ENCODE results near the gene CAV3. TPM values are rescaled to one million over a fixed set of nuclear protein-coding genes. Genes with fewer than 3 reads are reported as not detected.
"Not testable (repeated sequence)": the region's sequence is repeated elsewhere in the genome, so short reads cannot be mapped to it uniquely, and the experiment has no call there.

CAV3 gene
- total and polyA plus RNA-seq, 2 donors (not counting 3 experiments of a cell fraction or from before 2014, with no cell fraction given) = not detected

DNA sequence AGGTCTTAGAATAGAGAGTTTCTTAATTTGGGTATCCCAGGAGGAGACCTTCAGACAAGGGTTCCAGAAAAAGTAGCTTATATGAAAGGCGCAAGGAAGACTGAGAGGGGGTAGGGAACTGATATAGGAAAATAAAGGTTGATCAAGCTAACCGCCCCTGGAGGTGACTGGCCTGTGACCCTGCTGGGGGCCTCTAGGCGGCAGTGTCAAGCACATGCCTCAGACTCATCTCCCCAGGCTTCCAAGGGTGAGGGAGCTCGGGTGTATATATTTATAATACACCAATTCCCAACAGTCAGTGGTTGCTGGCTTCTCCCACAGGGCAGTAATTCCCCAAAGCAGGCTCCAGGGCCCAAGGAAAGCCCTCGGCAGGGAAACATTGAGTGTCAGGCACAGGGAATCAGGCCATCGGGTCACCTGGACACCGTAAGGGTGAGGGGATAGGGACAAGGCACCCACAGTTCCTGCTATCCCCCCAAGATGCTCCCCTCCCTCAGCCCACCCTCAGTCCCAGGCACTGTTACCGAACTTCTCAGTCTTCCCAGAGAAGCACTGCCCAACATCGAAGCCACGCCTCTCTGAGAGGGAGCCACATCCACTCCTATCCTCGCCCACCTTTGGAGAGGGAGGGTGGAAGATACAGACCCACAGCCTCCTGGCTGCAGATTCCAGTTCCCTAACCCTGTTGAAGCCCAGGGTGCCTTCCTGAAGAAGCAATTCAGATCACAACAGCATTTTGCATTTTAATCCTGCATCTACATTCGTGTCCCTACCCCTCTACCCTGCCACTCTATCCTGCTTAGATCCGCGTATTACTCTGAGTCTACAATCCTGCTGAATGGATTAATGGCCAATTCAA lies 19.5 kb upstream of the CAV3 start:
- no TSS peak for BruUV-seq (replicated peaks)
- no peaks in the 10 kb centered on the region for H3K27me3 ChIP-seq (ENCODE audit: control insufficient read depth in 2 of 2, insufficient read depth in 2 of 2, low read length in 2 of 2)
- no peak overlapping the region for H2AFZ ChIP-seq (ENCODE audit: low read depth, low read length)
- CTCF ChIA-PET = interaction anchor here (0.7 to 2.4 kb wide), 6 partner anchors 9 to 55 kb away, joined by 3 to 12 read pairs (median 7); partner anchors contain the start of gene OXTR
- TF ChIP-seq CTCF (IDR thresholded peaks at IDR 0.05; ENCODE audit: extremely low read depth in 1 of 2, insufficient read depth in 1 of 2, low read depth in 1 of 2, low read length in 2 of 2) = peak; percentile 8 to 62
- TF ChIP-seq MAX (IDR thresholded peaks at IDR 0.05; ENCODE audit: insufficient read depth, insufficient read length) = no peak
- H3K9me3 ChIP-seq (replicated peaks; ENCODE audit: control insufficient read depth, insufficient read depth, low read length) = no peaks in the 10 kb centered on the region
- H3K36me3 ChIP-seq (ENCODE audit: control insufficient read depth in 2 of 2, extremely low read depth in 1 of 2, insufficient read depth in 2 of 2, low read length in 2 of 2) = no peaks in the 10 kb centered on the region
- FAIRE-seq (no peak), DNase-seq (ENCODE audit: low read depth, low spot score) (no peak)
- no peaks in the 10 kb centered on the region for H3K79me2 ChIP-seq (ENCODE audit: control insufficient read depth, insufficient read depth, low read length)
- POLR2A ChIA-PET = no interaction called here
- intact Hi-C loops (cut with micrococcal nuclease) (no loop called here), dilution Hi-C loops (cut with MboI; ENCODE audit: extremely low pct_ligation_motif_present, low sequenced_read_pairs) (no loop called here)
- H3K4me1 ChIP-seq (ENCODE audit: control insufficient read depth, extremely low read depth, insufficient read depth, low read length) = no peaks in the 10 kb centered on the region
- H3K4me2 ChIP-seq (ENCODE audit: insufficient read depth, low read length) = no peak overlapping the region
- no peaks in the 10 kb centered on the region for H3K9me1 ChIP-seq (replicated peaks; ENCODE audit: control insufficient read depth, extremely low read depth, insufficient read depth, low read length)
- no peak overlapping the region for H3K27ac ChIP-seq (ENCODE audit: insufficient read depth, low read depth, low read length)
- no peak overlapping the region for H3K4me3 ChIP-seq (replicated peaks in 1 of 3; ENCODE audit: insufficient read depth in 1 of 3, low read depth in 1 of 3, low read length in 3 of 3)
- H4K20me1 ChIP-seq (replicated peaks; ENCODE audit: control insufficient read depth, extremely low read depth, insufficient read depth, low read length) = no peaks in the 10 kb centered on the region
- H3K9ac ChIP-seq (replicated peaks; ENCODE audit: extremely low read depth, insufficient read depth, low read length) = no peak overlapping the region

GRCh38 chr3:8715757-8716156 lies 17.8 kb upstream of the CAV3 start:
- intact Hi-C loops (cut with micrococcal nuclease); H3K27ac ChIP-seq (ENCODE audit: insufficient read depth, low read depth, low read length); BruUV-seq (replicated peaks); H3K9ac ChIP-seq (replicated peaks; ENCODE audit: extremely low read depth, insufficient read depth, low read length); H2AFZ ChIP-seq (ENCODE audit: low read depth, low read length); POLR2A ChIA-PET; H3K9me3 ChIP-seq (replicated peaks; ENCODE audit: control insufficient read depth, insufficient read depth, low read length); H4K20me1 ChIP-seq (replicated peaks; ENCODE audit: control insufficient read depth, extremely low read depth, insufficient read depth, low read length); dilution Hi-C loops (cut with MboI; ENCODE audit: extremely low pct_ligation_motif_present, low sequenced_read_pairs); H3K4me3 ChIP-seq (replicated peaks in 1 of 3; ENCODE audit: insufficient read depth in 1 of 3, low read depth in 1 of 3, low read length in 3 of 3); CTCF ChIA-PET; H3K36me3 ChIP-seq (ENCODE audit: control insufficient read depth in 2 of 2, extremely low read depth in 1 of 2, insufficient read depth in 2 of 2, low read length in 2 of 2); H3K4me1 ChIP-seq (ENCODE audit: control insufficient read depth, extremely low read depth, insufficient read depth, low read length); DNase-seq (ENCODE audit: low read depth, low spot score); H3K79me2 ChIP-seq (ENCODE audit: control insufficient read depth, insufficient read depth, low read length); FAIRE-seq; H3K9me1 ChIP-seq (replicated peaks; ENCODE audit: control insufficient read depth, extremely low read depth, insufficient read depth, low read length); H3K4me2 ChIP-seq (ENCODE audit: insufficient read depth, low read length); H3K27me3 ChIP-seq (ENCODE audit: control insufficient read depth in 2 of 2, insufficient read depth in 2 of 2, low read length in 2 of 2): not testable (repeated sequence)
